ENCODE measurements around the gene ALDOC. TPM values are rescaled to one million over a fixed set of nuclear protein-coding genes. Genes with fewer than 3 reads are reported as not detected.
A peak's percentile ranks its signal among the peaks of the same experiment; 100 is the strongest.

Gene ALDOC
- total and polyA plus RNA-seq, 2 of the 13 experiments (the other 11 are each of a cell fraction or from before 2014, with no cell fraction given): 15.4 to 60.9 TPM

DNA sequence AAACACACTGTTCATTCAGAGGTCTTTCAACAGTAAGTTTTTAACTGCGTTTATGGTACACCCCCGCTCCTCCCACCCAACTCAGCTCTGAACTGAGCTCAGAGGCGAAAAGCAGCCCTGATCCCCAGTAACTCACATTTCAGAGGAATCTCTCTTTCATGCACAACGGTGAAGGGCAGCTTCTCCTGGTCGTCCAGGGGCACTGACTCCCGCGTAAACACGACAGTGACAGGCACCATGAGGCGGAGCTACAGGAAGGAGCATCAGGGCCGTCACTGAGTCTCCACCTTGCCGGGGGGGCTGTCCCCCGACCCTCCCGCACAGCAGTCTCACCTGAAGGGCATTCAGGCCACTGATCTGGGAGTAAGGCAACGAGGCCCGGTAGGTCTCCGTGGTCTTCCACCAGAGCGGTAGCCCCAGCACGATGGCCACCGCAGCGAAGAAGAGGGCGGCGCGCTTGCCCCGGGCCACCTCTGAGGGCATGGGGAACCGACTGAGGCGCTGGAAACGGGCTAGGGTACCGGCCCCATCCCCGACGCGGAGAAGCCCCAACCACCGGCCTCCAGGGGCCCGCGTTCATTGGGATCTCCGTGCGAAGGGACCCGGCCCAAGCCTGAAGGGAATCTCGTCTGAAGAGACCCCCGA is 5.9 kb downstream of the ALDOC start (continued):
- TF ChIP-seq ZGPAT (CRISPR knock-in tag; IDR thresholded peaks at IDR 0.05) (no peak), ZNF331 (CRISPR knock-in tag; IDR thresholded peaks at IDR 0.05) (peak; percentile 25; the same call in 1 of the 2 replicates), MLLT10 (CRISPR knock-in tag; IDR thresholded peaks at IDR 0.05) (no peak), ZNF547 (CRISPR knock-in tag; IDR thresholded peaks at IDR 0.05) (0 out of 2 replicates have a peak, but pooled peaks have one; percentile 33), FOXP4 (CRISPR knock-in tag; IDR thresholded peaks at IDR 0.05) (no peak), MXD4 (CRISPR knock-in tag; IDR thresholded peaks at IDR 0.05) (peak; percentile 29; the same call in 1 of the 2 replicates), ZNF281 (CRISPR knock-in tag; IDR thresholded peaks at IDR 0.05; ENCODE audit: borderline replicate concordance) (no peak), HOXD1 (CRISPR knock-in tag; IDR thresholded peaks at IDR 0.05) (no peak), ZBTB1 (CRISPR knock-in tag; IDR thresholded peaks at IDR 0.05; ENCODE audit: borderline replicate concordance) (no peak), MTF2 (CRISPR knock-in tag; IDR thresholded peaks at IDR 0.05; ENCODE audit: borderline replicate concordance) (no peak), HNF1B (CRISPR knock-in tag; IDR thresholded peaks at IDR 0.05) (peak; percentile 53; the same call in 1 of the 2 replicates), SMARCC2 (IDR thresholded peaks at IDR 0.05) (no peak), NKX3-1 (CRISPR knock-in tag; IDR thresholded peaks at IDR 0.05) (no peak), MAX (IDR thresholded peaks at IDR 0.05) (peak; percentile 68), KMT2A (CRISPR knock-in tag; IDR thresholded peaks at IDR 0.05) (peak; percentile 36; the same call in 1 of the 2 replicates), ZNF720 (CRISPR knock-in tag; IDR thresholded peaks at IDR 0.05) (no peak), HDAC2 (CRISPR knock-in tag; IDR thresholded peaks at IDR 0.05) (peak; percentile 34; the same call in 1 of the 2 replicates), HOXA3 (CRISPR knock-in tag; IDR thresholded peaks at IDR 0.05) (peak; percentile 4; the same call in 1 of the 2 replicates)
- TF ChIP-seq, protein P1, sequence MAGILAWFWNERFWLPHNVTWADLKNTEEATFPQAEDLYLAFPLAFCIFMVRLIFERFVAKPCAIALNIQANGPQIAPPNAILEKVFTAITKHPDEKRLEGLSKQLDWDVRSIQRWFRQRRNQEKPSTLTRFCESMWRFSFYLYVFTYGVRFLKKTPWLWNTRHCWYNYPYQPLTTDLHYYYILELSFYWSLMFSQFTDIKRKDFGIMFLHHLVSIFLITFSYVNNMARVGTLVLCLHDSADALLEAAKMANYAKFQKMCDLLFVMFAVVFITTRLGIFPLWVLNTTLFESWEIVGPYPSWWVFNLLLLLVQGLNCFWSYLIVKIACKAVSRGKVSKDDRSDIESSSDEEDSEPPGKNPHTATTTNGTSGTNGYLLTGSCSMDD (CRISPR knock-in tag; IDR thresholded peaks at IDR 0.05): no peak
- TF ChIP-seq, protein P2, sequence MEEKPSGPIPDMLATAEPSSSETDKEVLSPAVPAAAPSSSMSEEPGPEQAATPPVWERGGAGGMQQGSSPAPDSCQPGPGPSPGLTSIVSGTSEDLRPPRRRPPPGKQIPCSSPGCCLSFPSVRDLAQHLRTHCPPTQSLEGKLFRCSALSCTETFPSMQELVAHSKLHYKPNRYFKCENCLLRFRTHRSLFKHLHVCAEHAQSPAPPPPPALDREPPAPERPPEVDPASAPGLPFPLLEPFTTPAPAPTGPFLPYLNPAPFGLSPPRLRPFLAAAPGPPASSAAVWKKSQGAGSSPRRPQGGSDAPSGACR (CRISPR knock-in tag; IDR thresholded peaks at IDR 0.05): 0 out of 2 replicates have a peak, but pooled peaks have one; percentile 56
